ENCODE results near the gene UFD1. TPM values are rescaled to one million over a fixed set of nuclear protein-coding genes. Genes with fewer than 3 reads are reported as not detected.

The UFD1 gene
- polyA plus RNA-seq, 1 experiment: 135 TPM

- CTCF ChIA-PET: interaction anchor here (0.6 to 1.3 kb wide), 3 partner anchors 16 to 94 kb away, joined by 3 to 6 read pairs (median 3); no protein-coding TSS in a partner anchor
- Histone ChIP-seq H3K4me3 (ENCODE audit: low read depth, low read length) (no peak overlapping the region), H3K27me3 (ENCODE audit: control insufficient read depth, insufficient read depth, low read length) (no peaks in the 10 kb centered on the region), H3K36me3 (ENCODE audit: control insufficient read depth, insufficient read depth, low read length) (peaks cover 3% of the 10 kb centered on the region; the same call in 1 of the 2 replicates)
- POLR2A ChIA-PET: no interaction called here
- no peak for TF ChIP-seq CTCF (IDR thresholded peaks at IDR 0.05; ENCODE audit: insufficient read depth, low read depth, low read length)
- no peak for DNase-seq (ENCODE audit: low read depth)
Measured at GRCh38 chr22:19516378-19517170, 37.6 kb upstream of the UFD1 start.

DNA sequence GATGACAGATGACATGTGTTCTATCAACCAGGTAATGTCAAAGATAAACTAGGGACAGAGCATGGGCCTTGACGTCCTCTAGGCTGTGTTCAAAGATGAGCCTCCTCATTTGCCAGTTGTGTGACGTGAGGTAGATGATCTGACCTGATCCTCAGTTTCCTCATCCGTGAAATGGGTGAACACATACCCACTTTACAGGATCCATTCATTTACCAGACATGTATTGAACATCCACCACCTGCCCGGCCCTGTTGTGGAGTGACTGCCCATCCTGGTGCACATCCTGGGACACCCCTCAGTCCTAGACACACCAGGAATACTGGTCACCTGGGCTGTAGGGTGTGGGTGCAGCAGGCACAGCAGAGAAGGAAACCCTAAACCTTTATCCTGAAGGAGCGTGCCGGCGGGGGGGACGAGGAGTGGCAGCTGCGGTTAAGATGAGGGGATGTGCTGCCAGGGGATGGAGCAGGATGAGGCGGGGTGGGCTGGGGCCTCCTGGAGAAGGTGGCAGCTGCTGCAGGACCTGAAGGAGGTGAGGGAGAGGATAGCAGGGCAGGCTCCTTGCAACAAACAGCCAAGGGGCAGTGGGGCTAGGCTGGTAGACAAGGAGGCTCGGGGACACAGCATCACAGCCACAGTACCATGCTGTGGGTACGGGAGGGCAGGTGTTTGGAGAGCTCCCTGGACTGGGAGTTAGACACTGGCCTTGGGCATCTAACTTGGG is 36.8 kb upstream of the UFD1 start:
- DNase-seq (ENCODE audit: low read depth): no peak
- ChIA-PET CTCF (interaction anchor here (0.6 to 1.3 kb wide), 3 partner anchors 15 to 114 kb away, joined by 3 to 6 read pairs (median 3); no protein-coding TSS in a partner anchor), POLR2A (no interaction called here)
- Histone ChIP-seq H3K36me3 (ENCODE audit: control insufficient read depth, insufficient read depth, low read length) (peaks cover 3% of the 10 kb centered on the region; the same call in 1 of the 2 replicates), H3K27me3 (ENCODE audit: control insufficient read depth, insufficient read depth, low read length) (no peaks in the 10 kb centered on the region), H3K4me3 (ENCODE audit: low read depth, low read length) (no peak overlapping the region)
- TF ChIP-seq CTCF (IDR thresholded peaks at IDR 0.05; ENCODE audit: insufficient read depth, low read depth, low read length): no peak

DNA sequence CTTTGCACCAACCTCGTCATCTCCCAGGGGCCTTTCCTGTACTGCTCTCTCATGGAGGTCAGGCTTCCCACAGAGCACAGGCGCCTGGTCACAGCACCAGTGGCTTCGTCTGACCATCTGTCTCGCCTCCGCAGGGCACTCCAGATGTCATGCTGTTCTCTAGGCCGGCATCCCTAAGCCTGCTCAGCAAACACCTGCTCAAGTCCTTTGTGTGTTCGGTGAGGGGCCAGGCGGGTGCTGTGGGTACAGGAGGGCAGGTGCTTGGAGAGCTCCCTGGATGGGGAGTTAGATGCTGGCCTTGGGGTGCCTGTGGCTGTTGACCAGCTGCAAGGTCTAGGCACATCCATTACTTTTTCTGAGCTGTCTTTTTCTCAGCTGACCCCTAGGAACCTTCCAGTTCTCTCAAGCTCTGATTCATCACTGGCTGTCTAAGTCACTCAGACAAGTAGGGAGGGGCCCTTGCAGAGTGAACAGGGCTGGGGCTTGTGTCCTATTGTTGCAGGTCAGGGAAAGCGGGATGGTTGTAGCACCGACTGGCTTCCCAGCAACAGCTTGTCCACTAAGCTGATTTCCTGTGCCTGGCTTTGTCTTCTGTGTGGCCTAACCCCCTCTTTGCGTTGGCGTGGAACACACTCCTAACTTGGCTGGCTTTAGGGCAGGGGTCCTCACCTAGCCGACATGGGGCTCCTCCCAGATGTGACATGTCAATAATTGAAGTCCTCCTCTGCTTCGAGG is 36.0 kb upstream of the UFD1 start:
- Histone ChIP-seq H3K36me3 (ENCODE audit: control insufficient read depth, insufficient read depth, low read length) (peaks cover 3% of the 10 kb centered on the region; the same call in 1 of the 2 replicates), H3K27me3 (ENCODE audit: control insufficient read depth, insufficient read depth, low read length) (no peaks in the 10 kb centered on the region), H3K4me3 (ENCODE audit: low read depth, low read length) (no peak overlapping the region)
- ChIA-PET POLR2A (interaction anchor here (0.6 kb wide), 1 partner anchor 40 kb away, joined by 3 read pairs; no protein-coding TSS in a partner anchor), CTCF (interaction anchor here (0.6 to 1.0 kb wide), 2 partner anchors 37 to 115 kb away, joined by 3 to 4 read pairs; no protein-coding TSS in a partner anchor)
- no peak for DNase-seq (ENCODE audit: low read depth)
- no peak for TF ChIP-seq CTCF (IDR thresholded peaks at IDR 0.05; ENCODE audit: insufficient read depth, low read depth, low read length)

- TF ChIP-seq CTCF (IDR thresholded peaks at IDR 0.05; ENCODE audit: insufficient read depth, low read depth, low read length): no peak
- POLR2A ChIA-PET: no interaction called here
- no peak for DNase-seq (ENCODE audit: low read depth)
- CTCF ChIA-PET: no interaction called here
- peaks cover 3% of the 10 kb centered on the region; the same call in 1 of the 2 replicates for H3K36me3 ChIP-seq (ENCODE audit: control insufficient read depth, insufficient read depth, low read length)
- no peaks in the 10 kb centered on the region for H3K27me3 ChIP-seq (ENCODE audit: control insufficient read depth, insufficient read depth, low read length)
- H3K4me3 ChIP-seq (ENCODE audit: low read depth, low read length): no peak overlapping the region
Measured at GRCh38 chr22:19513823-19514222, 34.8 kb upstream of the UFD1 start.
